Caco-2 (cell line): Measurements from ENCODE around the gene INHA. TPM values are rescaled to one million over a fixed set of nuclear protein-coding genes. Genes with fewer than 3 reads are reported as not detected.

Experiments used
- BruUV-seq: library from RNA; stranded (reverse); fragments of 400-500 nt; replicated peaks from 2 replicates; lab custom pipeline; 2021; lab: Mats Ljungman, UMichigan
- CTCF ChIA-PET: fragments of 300-600 bp; sonication (Branson Sonifier 250); formaldehyde crosslinking; loops from one replicate; lab custom pipeline; 2022; ENCODE audit warnings: antibody characterized with exemption; lab: Charles Lee
- POLR2A ChIA-PET: fragments of 300-600 bp; sonication (Branson Sonifier 250); formaldehyde crosslinking; loops from one replicate; lab custom pipeline; 2022; ENCODE audit warnings: antibody characterized with exemption; lab: Charles Lee
- DNase-seq, 2 experiments: peaks; one replicate each; pipeline versions ENCODE4 v3.0.0 to v3.0.0-alpha.2; 2020 to 2022
- H3K27me3 ChIP-seq: replicated peaks from 2 replicates; pipeline ENCODE4 v1.6.0; 2011; ENCODE audit warnings: low read length; ENCODE audit not compliant: control insufficient read depth, insufficient read depth
- H3K36me3 ChIP-seq: 2 replicates; pipeline ENCODE4 v1.5.1; 2011; ENCODE audit warnings: low read length; ENCODE audit not compliant: control insufficient read depth, insufficient read depth
- H3K4me1 ChIP-seq: fragments of 250-450 bp; sonication (Bioruptor Pico); 2 replicates; pipeline ENCODE4 v1.5.1; 2020; ENCODE audit warnings: mild to moderate bottlenecking
- H3K4me3 ChIP-seq: 2 replicates; pipeline ENCODE4 v1.5.1; 2011; ENCODE audit warnings: low read depth, mild to moderate bottlenecking, control low read depth, low read length
- H3K9me3 ChIP-seq: fragments of 250-450 bp; sonication (Bioruptor Pico); 2 replicates; pipeline ENCODE4 v1.5.1; 2020; ENCODE audit warnings: mild to moderate bottlenecking, moderate library complexity
- H3K27ac Mint-ChIP-seq: one replicate; pipeline ENCODE4 v1.8.0; 2022; ENCODE audit warnings: mixed read lengths; ENCODE audit not compliant: unreplicated experiment
- H3K27me3 Mint-ChIP-seq: one replicate; pipeline ENCODE4 v1.8.0; 2022; ENCODE audit warnings: mixed read lengths; ENCODE audit not compliant: insufficient read depth, unreplicated experiment
- H3K36me3 Mint-ChIP-seq: one replicate; pipeline ENCODE4 v1.8.0; 2022; ENCODE audit warnings: mild to moderate bottlenecking, mixed read lengths; ENCODE audit not compliant: insufficient read depth, unreplicated experiment
- H3K4me1 Mint-ChIP-seq: one replicate; pipeline ENCODE4 v1.8.0; 2022; ENCODE audit warnings: low read depth, mixed read lengths; ENCODE audit not compliant: unreplicated experiment
- H3K4me3 Mint-ChIP-seq: one replicate; pipeline ENCODE4 v1.8.0; 2022; ENCODE audit warnings: mild to moderate bottlenecking, moderate library complexity, mixed read lengths; ENCODE audit not compliant: unreplicated experiment
- H3K9me3 Mint-ChIP-seq: one replicate; pipeline ENCODE4 v1.8.0; 2022; ENCODE audit warnings: mixed read lengths; ENCODE audit not compliant: unreplicated experiment
- intact Hi-C: fragments of 100-400 bp; cut with micrococcal nuclease; formaldehyde crosslinking; loops from one replicate; pipeline ENCODE4 v1.10.0; 2022; ENCODE audit not compliant: unreplicated experiment
- total RNA-seq: library from RNA; stranded (reverse); gene quantifications from 2 replicates; pipeline ENCODE4 v1.2.3, GENCODE V29; 2022
- TF ChIP-seq, protein P1 (sequence below), 2 experiments: fragments of 200-600 bp in 1 of 2; IDR thresholded peaks; 1 replicate in 1 of 2; 2 replicates in 1 of 2; pipeline versions ENCODE4 v1.5.1 to v1.8.0; 2011 to 2022; ENCODE audit warnings: antibody characterized with exemption in 1 of 2, control low read depth in 1 of 2, inconsistent platforms in 1 of 2, low read depth in 1 of 2, low read length in 1 of 2, mild to moderate bottlenecking in 1 of 2, moderate library complexity in 1 of 2; ENCODE audit not compliant: insufficient read depth in 1 of 2, severe bottlenecking in 1 of 2, unreplicated experiment in 1 of 2

The INHA gene
- total RNA-seq, 1 experiment from 2014 or later, result 1.5 TPM

DNA sequence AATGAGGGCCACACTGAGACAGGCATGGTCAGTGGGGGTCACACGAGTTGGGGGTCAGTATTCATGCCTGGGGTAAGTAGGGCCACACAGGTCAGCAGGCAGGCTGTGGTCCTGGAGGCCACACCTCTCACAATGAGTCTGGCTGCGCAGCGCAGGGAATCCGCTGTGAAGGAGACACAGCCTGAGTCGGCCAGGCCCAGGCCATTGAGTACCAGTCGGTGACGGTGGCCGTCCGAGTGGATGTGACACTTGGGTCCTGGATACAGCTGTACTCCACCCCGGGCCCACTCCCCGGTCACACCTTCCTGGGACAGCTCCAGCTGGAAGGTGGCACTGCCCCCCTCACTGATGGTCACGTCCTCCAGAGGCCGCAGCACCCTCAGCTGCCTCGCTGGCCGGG is 17.8 kb upstream of the INHA start:
- H3K4me1 Mint-ChIP-seq, result no peaks in the 10 kb centered on the region
- Histone ChIP-seq H3K27me3 (no peaks in the 10 kb centered on the region; the same call in 1 of the 2 replicates), H3K4me1 (peaks cover 4% of the 10 kb centered on the region), H3K36me3 (no peaks in the 10 kb centered on the region), H3K4me3 (no peak overlapping the region), H3K9me3 (no peaks in the 10 kb centered on the region)
- no peaks in the 10 kb centered on the region for H3K27me3 Mint-ChIP-seq
- DNase-seq, result no peak
- no peak overlapping the region for H3K27ac Mint-ChIP-seq
- no TSS peak for BruUV-seq
- TF ChIP-seq, protein P1, sequence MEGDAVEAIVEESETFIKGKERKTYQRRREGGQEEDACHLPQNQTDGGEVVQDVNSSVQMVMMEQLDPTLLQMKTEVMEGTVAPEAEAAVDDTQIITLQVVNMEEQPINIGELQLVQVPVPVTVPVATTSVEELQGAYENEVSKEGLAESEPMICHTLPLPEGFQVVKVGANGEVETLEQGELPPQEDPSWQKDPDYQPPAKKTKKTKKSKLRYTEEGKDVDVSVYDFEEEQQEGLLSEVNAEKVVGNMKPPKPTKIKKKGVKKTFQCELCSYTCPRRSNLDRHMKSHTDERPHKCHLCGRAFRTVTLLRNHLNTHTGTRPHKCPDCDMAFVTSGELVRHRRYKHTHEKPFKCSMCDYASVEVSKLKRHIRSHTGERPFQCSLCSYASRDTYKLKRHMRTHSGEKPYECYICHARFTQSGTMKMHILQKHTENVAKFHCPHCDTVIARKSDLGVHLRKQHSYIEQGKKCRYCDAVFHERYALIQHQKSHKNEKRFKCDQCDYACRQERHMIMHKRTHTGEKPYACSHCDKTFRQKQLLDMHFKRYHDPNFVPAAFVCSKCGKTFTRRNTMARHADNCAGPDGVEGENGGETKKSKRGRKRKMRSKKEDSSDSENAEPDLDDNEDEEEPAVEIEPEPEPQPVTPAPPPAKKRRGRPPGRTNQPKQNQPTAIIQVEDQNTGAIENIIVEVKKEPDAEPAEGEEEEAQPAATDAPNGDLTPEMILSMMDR (IDR thresholded peaks at IDR 0.05; ENCODE audit: insufficient read depth in 1 of 2, low read depth in 1 of 2, low read length in 1 of 2, severe bottlenecking in 1 of 2, unreplicated experiment in 1 of 2), result no peak
- H3K4me3 Mint-ChIP-seq, result no peak overlapping the region
- intact Hi-C loops, result no loop called here
- peaks cover 5% of the 10 kb centered on the region for H3K36me3 Mint-ChIP-seq
- ChIA-PET POLR2A (no interaction called here), CTCF (no interaction called here)
- no peaks in the 10 kb centered on the region for H3K9me3 Mint-ChIP-seq

DNA sequence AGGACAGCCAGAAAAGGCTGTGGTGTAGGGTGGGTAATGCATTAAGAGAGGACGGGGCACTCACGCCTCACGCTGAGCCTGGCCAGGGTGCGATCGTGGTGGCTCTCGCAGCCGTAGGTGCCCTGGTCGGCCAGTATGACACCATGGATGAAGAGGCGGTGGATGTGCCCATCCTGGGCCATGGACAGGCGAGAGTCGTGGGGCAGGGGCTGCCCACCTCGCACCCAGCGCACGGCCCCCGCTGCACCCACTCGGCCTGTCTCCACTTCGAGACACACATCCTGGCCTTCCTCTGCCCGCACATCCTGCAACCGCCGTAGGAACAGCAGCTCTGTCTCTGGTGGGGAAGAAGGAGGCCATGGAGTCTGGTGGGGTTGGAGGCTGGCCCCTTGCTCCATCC is 16.2 kb upstream of the INHA start:
- H3K9me3 Mint-ChIP-seq, result no peaks in the 10 kb centered on the region
- Histone ChIP-seq H3K4me3 (no peak overlapping the region), H3K36me3 (no peaks in the 10 kb centered on the region), H3K27me3 (no peaks in the 10 kb centered on the region; the same call in 1 of the 2 replicates), H3K9me3 (no peaks in the 10 kb centered on the region), H3K4me1 (peaks cover 8% of the 10 kb centered on the region)
- no peak overlapping the region for H3K27ac Mint-ChIP-seq
- no peak overlapping the region for H3K4me3 Mint-ChIP-seq
- H3K27me3 Mint-ChIP-seq, result no peaks in the 10 kb centered on the region
- ChIA-PET CTCF (no interaction called here), POLR2A (no interaction called here)
- intact Hi-C loops, result no loop called here
- TF ChIP-seq, protein P1 (IDR thresholded peaks at IDR 0.05; ENCODE audit: insufficient read depth in 1 of 2, low read depth in 1 of 2, low read length in 1 of 2, severe bottlenecking in 1 of 2, unreplicated experiment in 1 of 2), result no peak
- no peak for DNase-seq
- peaks cover 5% of the 10 kb centered on the region for H3K4me1 Mint-ChIP-seq
- peaks cover 6% of the 10 kb centered on the region for H3K36me3 Mint-ChIP-seq
- BruUV-seq, result no TSS peak

DNA sequence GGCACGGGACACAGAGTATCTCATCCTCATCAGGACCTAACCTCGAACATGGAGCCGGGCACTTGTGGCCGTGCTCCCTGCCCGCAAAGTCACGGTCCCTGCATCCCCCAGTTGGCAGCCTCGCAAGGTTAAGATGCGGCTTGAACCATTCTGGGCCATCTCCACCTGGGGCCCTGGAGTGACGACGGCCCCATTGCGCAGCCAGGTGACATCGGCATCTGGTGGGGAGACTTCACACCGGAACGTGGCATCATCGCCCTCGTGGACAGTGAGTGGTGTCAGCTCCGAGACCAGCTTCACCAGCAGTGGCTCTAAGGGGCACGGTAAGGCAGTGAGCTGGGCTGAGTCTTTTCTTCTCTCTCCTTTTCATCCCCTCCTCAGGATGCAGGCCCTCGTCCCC is 15.7 kb upstream of the INHA start:
- Mint-ChIP-seq H3K27ac (no peak overlapping the region), H3K4me3 (no peak overlapping the region), H3K9me3 (no peaks in the 10 kb centered on the region), H3K36me3 (peaks cover 10% of the 10 kb centered on the region), H3K4me1 (peaks cover 10% of the 10 kb centered on the region), H3K27me3 (no peaks in the 10 kb centered on the region)
- Histone ChIP-seq H3K4me3 (no peak overlapping the region), H3K4me1 (peaks cover 13% of the 10 kb centered on the region), H3K27me3 (no peaks in the 10 kb centered on the region; the same call in 1 of the 2 replicates), H3K9me3 (no peaks in the 10 kb centered on the region), H3K36me3 (no peaks in the 10 kb centered on the region)
- TF ChIP-seq, protein P1 (IDR thresholded peaks at IDR 0.05; ENCODE audit: insufficient read depth in 1 of 2, low read depth in 1 of 2, low read length in 1 of 2, severe bottlenecking in 1 of 2, unreplicated experiment in 1 of 2), result no peak
- BruUV-seq, result no TSS peak
- ChIA-PET CTCF (no interaction called here), POLR2A (no interaction called here)
- DNase-seq, result no peak
- intact Hi-C loops, result no loop called here
